Measurements from ENCODE around the gene SPAG16. TPM values are rescaled to one million over a fixed set of nuclear protein-coding genes. Genes with fewer than 3 reads are reported as not detected.
A peak's percentile ranks its signal among the peaks of the same experiment; 100 is the strongest.

Gene SPAG16
- total and polyA plus RNA-seq, 11 donors: 9.8 to 26.1 (median 15.2) TPM

DNA sequence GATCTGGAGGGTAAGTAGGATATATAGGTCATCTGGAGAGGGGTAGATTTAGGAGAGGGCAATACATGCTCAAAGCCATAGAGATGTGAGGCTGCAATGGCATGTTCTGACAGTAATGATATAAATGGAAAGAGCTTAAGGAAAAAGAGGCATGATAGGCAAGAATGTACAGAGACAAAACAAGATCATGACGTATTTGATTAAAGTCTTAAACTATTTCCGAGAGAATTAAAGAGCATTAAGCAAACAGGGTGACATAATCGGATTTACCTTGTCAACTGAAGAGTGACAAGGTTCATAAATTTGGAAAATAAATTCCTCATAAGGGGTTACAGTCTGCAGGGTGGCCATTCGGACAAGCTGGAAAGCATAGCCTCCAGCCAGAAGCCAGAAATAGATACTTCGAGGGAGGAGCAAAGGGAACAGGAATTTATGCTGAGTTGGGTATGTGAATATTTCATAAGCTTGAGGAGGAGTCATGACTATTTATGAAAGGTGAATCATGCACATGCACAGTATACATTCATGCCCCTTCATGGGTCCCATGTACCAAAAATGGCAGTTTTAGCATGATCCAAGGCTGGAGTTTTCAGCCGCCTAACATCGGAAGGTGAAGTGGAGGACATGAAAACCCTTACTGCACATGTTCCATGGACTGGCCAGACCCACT, 730.4 kb downstream of the SPAG16 start:
- peaks cover 0 to 4% (median 0%) of the 10 kb centered on the region in 12 donors for H3K4me1 ChIP-seq
- no peak overlapping the region for H3K4me3 ChIP-seq
- ATAC-seq (no peak), DNase-seq (no peak)
- no peak overlapping the region for H3K27ac ChIP-seq
- no peaks in the 10 kb centered on the region for H3K36me3 ChIP-seq
- TF ChIP-seq CTCF (IDR thresholded peaks at IDR 0.05) (no peak), POLR2A (IDR thresholded peaks at IDR 0.05) (no peak)
- no peaks in the 10 kb centered on the region for H3K9me3 ChIP-seq
- intact Hi-C loops (cut with DNase I): no loop called here
- H3K27me3 ChIP-seq: no peaks in the 10 kb centered on the region
- 77 to 86% (median 85%) methylated on average over 7 of the region's 7 CpGs for WGBS, 4 donors

GRCh38 chr2:214019229-214019972, 735.1 kb downstream of the SPAG16 start:
- intact Hi-C loops (cut with DNase I): no loop called here
- H3K27me3 ChIP-seq: no peaks in the 10 kb centered on the region
- H3K4me1 ChIP-seq: peaks cover 0 to 4% (median 0%) of the 10 kb centered on the region in 12 donors
- no peak overlapping the region for H3K4me3 ChIP-seq
- H3K27ac ChIP-seq: no peak overlapping the region
- H3K9me3 ChIP-seq: no peaks in the 10 kb centered on the region
- WGBS, 4 donors: 58 to 71% (median 63%) methylated on average over 3 of the region's 3 CpGs
- no peak for TF ChIP-seq CTCF (IDR thresholded peaks at IDR 0.05)
- no peak for TF ChIP-seq POLR2A (IDR thresholded peaks at IDR 0.05)
- peak in 3 of 4 donors; percentile 16 to 87 (median 81) for ATAC-seq
- no peaks in the 10 kb centered on the region for H3K36me3 ChIP-seq
- DNase-seq: peak in 3 of 5 donors; percentile 10 to 55 (median 42)

GRCh38 chr2:214019973-214020345, 735.7 kb downstream of the SPAG16 start:
- H3K9me3 ChIP-seq: no peaks in the 10 kb centered on the region
- DNase-seq (no peak), ATAC-seq (no peak)
- H3K4me3 ChIP-seq: no peak overlapping the region
- whole genome bisulfite sequencing, 4 donors: 65 to 86% (median 79%) methylated on average over 4 of the region's 4 CpGs
- peaks cover 0 to 4% (median 0%) of the 10 kb centered on the region in 12 donors for H3K4me1 ChIP-seq
- H3K36me3 ChIP-seq: no peaks in the 10 kb centered on the region
- no peaks in the 10 kb centered on the region for H3K27me3 ChIP-seq
- intact Hi-C loops (cut with DNase I): no loop called here
- H3K27ac ChIP-seq: no peak overlapping the region
- TF ChIP-seq POLR2A (IDR thresholded peaks at IDR 0.05) (no peak), CTCF (IDR thresholded peaks at IDR 0.05) (no peak)

GRCh38 chr2:214029190-214029589, 744.9 kb downstream of the SPAG16 start:
- TF ChIP-seq CTCF (IDR thresholded peaks at IDR 0.05) (no peak), POLR2A (IDR thresholded peaks at IDR 0.05) (no peak)
- Histone ChIP-seq H3K4me3 (no peak overlapping the region), H3K9me3 (no peaks in the 10 kb centered on the region), H3K4me1 (no peaks in the 10 kb centered on the region), H3K27ac (no peak overlapping the region), H3K27me3 (no peaks in the 10 kb centered on the region), H3K36me3 (no peaks in the 10 kb centered on the region)
- WGBS, 4 donors: 63 to 81% (median 73%) methylated on average over 2 of the region's 2 CpGs
- intact Hi-C loops (cut with DNase I): no loop called here
- no peak for ATAC-seq
- no peak for DNase-seq

Measured in heart left ventricle (tissue), 16 donors.